ENCODE measurements around the gene ACOXL.
A peak's percentile ranks its signal among the peaks of the same experiment; 100 is the strongest.

Gene ACOXL

DNA sequence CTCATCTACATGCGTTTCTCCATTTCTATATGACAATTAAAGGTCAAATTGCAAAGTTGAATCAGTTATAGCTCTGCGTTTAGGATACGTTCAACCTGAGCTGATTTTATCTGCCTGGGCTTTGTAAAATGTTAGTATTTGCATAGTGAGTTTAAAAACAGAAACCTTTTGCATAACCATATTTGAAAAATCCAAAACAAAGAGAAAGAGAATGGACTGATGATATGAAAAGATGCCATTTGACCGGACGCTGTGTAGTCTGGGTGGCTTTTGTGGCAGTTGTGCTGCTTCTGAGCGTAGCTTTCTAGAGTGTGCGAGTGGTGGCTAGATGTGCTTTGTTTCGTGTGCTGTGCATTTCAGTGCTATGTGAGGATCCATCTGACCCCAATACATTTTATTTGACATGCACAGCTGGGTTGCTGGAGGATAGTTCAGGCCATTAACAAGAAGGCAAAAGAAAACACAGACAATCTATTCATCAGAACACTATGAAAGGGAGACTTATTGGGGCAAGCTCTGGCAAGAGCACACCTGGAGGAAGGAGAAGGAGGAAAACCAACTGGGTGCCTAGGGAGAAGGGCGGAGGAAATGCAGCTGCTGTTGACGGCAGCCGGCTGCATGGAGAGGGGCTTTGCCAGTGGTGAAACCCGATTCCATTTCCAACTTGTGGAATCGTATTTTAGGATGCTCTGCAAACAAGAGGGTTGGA is 126.8 kb downstream of the ACOXL start:
- no peak for DNase-seq

DNA sequence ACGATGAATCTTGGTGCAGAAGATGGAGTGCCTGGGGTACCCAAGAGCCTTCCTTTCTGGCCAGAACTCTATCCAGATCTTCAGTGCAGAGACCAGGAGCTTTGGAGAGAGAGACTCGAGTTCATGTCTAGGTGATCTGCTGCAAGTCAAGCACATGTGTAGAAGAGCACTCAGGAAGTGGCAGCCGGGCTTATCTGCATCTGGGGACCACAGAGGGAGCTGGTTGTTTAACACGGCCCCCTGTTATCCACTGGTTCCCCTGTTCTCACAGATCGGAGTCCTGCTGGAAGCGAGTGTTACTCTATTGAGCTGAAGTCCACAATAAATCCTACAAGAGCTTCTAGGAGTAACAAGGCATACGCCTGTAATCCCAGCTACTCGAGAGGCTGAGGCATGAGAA is 128.3 kb downstream of the ACOXL start:
- no peak for DNase-seq

DNA sequence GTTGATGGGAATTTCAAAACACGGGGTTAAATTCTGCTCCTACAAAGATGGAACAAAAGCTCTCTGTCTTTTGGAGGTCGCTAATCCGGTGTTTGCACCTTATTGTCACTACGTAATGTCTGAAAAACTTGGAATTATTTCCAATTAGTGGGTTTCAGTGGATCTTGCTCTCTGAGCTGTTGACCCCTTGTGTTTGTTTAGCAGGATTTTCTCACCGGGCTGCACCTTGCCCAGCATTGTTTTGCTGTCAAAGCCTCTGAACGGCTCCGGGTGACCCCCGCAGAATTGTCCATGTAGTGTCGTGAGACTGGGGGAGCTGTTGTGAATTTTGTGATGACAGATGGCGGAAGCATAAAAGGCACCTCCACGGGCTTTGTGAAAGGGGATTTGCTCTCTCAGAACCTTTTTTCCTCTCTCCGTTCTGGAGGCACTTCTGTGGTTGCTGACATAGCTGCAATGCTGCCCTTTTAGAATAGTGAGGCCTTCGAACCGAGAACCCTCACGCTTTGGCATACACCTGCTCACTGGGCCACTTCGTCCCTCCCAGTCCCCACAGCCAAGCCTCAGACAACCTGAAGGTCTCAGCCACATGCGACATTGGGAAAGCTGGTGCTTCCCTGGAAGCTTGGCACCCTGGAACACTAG is 129.4 kb downstream of the ACOXL start:
- DNase-seq, result no peak

DNA sequence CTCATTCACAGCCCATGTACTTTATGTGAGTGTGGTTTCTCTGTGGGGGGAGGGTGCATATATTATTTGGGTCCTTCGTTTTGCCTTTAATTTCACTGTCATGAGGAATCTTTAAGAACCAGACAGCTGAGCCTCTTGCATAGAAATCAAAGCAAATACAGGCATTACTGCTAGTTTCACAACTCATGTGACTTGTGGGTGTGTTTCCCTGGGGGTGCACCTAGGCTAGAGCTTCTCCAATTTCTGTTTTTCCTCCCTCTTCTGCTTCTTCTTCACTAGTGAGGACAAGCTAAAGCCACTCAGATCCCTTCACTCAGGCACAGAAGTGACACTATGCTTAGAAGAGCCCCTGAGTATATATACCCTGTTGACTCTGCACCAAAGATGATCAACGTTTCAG is 131.4 kb downstream of the ACOXL start:
- DNase-seq, result no peak

DNA sequence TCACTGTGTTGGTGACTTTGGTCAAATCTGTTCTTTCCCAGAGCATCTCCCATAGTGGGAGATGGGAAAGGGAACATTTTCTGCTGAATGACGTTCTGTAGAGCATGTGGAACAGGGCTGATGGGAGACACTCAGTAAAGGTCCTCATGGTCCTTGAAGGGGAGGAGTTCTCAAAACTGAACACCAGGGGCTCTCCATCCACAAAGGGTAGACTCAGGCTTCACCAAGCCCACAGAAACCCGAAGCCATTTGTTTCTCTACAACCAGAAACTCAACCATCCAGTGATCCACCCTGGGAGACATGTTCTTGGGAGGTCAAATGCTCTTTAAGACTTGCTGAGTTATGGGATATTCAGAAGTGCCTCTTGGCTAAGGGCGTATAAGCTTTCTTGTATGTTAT is 131.8 kb downstream of the ACOXL start:
- DNase-seq, result no peak

DNA sequence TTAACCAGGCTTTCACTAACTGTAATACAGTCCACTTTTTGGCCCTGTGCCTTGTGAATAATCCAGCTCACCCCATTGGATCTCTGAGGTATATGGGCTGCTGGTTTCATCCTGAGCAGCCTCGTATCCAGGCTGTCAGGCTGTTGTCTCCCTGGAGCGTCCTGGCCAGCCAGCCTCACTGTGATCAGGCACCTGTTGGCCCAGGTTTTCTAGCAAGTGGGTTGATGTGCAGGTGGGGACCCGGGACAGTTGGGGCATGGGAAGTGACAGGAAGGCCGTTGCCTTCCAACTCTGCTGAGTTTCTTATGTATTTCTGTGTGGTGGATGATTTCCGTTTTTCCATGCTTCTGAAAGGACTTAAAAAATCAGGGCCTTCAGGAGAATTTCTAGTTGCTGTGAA is 132.4 kb downstream of the ACOXL start:
- DNase-seq, result no peak

DNA sequence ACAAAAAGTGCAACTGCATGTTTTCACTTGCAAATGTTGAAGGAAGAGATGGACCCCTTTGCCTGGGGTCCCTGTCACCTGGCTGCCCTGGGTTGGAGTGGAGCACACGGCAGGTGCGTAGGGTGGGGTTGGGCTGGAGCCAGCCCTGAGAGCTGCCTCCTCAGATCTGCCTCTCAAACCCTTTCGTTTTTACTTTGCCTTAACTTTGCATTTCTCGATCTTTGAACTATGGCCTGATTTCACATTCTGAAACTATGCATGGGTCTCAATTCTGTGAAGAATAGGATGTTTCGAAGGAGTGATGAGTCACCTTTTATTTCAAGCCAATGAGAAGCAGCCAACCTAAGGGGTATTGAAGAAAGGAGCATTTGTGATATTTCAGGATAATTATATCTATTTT is 132.8 kb downstream of the ACOXL start:
- peak; percentile 57 for DNase-seq

DNA sequence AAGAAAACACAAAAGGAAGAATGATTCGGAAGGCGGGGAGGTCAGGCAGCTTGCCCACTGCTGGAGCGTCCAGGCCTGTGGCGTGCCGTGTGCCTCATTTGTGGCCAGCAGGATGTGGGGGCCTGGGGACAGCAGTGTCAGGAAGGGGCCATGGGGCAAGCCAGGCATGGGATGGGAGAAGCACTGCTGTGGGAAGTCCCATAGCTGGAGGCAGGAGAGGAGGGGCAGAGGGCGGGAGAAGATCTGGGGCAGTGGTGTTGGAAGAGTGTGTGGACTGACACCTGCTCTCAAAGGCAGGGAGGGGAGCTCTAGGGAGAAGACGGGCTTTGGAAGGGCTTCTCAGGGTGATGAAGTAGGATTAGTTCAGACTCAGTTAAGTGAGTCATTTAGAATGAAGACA is 133.7 kb downstream of the ACOXL start:
- no peak for DNase-seq

DNA sequence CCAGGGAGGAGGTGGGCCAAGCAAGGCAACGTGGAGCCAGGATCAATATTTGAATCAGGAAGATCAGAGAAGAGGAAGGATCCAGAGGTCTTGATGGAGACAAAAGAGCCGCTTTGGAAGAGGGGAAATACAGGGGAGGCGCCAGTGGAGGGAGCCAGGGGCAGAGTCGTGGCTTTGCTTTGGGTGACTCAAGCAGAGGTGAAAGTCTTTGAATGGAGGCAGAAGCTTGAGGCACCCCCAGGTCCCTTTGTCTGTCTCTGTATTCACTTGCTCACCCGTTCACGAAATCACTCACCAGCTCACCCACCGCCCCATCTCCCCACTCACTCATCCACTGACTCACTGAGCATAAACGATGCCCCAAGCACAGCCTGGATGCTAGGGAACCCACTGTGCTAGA is 134.1 kb downstream of the ACOXL start:
- peak; percentile 56 for DNase-seq

DNA sequence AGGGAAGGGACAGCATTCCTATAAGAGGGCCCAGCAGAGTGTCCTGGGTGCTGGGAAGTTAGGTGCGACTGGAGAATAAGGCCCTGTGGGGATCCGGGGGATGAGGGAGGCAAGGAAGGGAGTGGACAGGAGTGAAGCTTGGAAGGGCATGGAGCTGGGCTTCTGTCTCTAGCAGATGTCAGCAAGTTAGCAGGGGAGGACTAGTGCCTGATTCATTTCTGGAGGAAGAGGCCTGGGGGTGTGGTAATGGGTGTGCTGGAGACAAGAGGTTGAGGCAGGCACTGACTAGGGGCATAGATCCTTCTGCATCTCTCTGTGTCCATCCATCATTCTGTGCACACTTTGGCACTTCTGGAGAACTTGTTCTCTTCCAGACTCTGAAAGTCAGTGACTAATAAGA is 134.7 kb downstream of the ACOXL start:
- no peak for DNase-seq

DNA sequence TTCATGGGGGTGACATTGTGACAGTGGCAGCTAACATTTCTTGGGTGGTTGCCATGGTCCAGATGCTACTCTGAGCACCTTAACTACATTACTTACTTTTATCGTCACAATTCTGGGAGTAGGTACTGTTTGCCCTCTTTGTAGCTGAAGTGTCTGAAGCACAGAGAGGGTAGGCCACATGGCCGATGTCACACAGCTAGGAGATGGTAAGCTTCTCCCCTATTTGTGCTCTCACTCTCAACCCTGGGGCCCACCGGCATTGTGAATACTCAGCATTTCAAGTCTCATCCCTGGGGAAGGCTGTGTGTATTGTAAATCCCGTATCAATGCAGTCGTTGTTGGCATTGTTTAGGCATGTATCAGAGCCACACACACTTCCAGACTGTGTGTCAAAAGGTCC is 136.6 kb downstream of the ACOXL start:
- no peak for DNase-seq

DNA sequence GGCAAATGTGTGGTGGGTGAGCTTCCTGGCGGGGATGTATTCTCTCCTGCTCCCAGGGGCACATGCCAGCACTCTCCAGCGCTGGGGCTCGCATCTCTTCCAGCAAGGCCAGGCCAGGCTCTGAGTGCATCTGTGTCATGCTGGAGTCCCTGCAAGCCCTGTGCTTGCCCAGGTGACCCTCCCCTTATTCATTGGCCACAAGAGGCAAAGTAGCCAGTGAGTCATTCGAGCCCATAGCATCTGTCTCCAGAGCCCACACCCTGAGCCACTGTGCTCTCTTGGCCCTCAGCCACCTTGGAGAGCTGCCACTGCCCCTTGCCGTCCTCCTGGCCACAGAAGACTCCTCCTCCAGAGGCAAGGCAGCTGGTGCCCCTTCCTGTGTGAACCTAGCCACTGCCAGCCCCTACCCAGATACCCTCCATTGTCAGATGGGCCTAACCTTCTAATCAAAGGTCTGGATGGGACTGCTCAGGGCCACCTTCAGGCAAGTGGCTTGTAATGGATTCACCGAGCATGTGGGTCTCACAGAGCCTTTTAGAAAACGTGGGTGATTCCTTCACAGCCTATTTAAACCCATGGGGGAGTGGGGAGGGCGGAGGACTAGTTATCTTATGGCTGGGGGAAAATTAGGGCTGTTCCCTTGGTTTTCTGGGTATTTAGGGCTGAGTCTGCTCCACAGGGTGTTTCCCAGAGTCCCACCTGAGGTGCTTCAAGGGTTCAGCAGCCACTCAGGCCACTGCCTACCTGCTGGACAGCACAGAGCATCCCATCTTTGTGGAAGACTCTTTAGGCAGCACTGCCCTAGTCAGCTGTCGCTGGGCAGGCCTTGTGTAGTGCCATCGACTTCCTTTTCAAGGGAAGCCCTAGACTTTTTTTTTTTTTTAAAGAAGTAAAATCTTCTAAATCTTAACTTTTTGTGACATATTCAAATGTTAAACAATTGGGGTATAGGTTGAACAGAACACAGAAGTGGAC is 137.4 kb downstream of the ACOXL start:
- no peak for DNase-seq

DNA sequence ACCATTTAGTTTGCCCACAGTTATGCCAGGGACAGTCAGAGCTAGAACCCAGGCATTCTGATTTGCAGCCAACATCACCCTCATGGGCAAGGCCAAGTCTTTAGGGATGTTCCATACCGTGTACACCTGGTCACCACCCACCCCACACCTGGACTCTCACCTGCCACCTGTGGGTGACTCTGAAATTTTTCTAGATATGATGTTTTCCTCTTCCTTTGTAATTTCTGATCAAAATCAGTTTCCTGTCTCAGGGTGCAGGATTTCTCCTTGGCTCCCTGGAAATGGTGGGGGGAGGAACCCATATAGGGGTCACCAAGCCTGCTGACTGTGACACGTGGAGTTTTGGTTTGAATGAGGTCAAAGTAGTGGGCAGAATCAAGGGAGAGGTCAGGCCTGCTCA is 138.2 kb downstream of the ACOXL start:
- no peak for DNase-seq

DNA sequence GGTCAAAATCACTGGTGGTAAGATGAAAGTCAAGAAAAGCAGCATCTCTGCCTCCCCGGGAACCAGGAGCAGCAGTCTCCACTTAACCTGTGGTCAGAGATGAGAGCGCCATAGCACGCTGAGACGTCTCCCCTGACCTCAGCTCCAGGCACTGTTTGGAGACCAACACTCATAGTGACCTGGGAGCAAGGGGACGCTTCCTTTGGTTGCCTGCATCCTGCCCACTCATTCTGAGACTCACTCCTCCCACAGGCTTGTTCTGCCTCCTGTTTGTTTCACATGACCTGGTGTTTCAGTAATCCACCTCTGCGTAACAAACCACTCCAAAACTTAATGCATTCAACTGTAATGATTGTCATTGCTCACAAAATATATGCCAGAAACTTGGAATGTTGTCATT is 139.3 kb downstream of the ACOXL start:
- no peak for DNase-seq

DNA sequence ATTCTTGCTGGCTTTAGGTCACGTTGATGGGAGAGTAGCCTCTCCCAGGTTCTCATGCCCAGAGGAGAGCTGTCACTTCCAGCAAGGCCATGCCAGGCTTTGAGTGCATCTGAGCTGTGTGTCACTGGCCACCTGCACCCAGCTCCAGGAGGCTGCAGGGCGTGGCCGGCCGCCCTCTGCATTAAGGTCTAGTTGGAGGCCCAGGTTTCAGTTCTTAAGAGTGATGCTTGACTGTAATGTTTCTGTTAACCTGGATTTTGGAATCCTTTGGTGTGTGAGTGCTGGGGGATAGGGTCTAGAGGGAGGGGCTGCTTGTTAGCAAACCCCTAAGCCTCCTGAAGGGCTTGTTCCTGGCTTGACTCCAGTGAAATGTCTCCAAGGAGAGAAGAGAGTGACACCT is 140.1 kb downstream of the ACOXL start:
- DNase-seq, result no peak

DNA sequence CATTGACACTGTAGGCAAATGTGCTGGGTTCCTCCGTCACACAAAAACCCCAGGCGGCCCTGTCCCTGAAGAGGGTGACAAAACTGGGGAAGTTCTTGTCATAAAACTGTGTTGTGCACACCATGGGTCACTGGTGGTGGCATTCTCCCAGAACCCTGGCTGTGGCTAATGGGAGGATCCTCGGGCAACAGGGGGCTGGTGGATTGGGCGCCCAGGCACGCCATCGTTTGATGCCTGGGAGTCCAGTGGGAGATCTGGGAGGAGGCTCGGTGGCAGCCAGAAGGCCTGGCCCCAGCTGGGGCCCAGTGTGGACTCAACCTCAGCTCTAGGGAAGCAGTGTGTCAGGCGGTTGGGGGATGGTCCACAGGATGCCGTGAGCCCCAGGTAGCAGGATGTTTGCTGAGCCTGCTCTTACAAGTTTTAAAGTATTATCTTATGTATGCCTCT is 140.7 kb downstream of the ACOXL start:
- no peak for DNase-seq

DNA sequence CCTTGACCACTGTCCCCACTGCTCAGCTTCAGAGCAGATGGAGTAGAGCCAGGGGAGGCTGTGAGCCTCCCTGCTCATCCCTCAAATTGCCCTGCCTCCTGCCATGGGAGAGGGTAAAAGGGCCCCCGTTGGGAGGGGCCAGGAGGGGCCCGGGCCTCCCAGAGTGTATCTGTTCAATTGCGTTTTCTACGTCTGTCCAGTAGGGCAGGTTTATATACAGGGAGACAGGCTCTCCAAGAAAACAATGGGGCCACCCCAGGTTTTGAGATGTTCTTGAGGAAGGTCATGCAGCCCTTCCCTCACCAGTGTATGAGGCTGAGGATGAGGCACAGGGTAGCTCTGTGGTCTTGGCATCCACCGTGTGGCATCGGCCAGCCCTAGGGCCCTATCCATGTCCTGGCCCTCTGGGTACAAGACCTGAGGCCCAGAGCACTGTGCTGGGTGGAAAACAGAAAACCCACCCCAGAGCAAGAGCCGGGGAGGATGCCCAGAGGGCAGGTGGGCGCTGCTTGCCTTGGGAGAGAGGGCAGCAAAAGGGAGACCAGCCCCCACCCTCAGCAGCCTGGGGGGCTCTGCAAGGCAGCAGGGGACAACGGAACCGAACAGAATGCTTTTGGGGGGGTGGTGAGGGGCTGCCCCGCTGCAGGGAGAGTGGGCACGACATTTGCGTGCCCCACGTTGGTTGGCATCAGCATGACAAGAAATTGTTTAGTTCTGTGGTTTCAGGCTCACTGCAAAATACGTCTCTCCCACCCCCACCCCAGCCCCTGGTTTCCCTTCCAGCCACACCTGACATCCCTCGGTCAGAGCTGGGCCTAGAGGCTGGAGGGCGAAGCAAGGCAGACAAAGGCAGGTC is 141.5 kb downstream of the ACOXL start:
- no peak for DNase-seq

DNA sequence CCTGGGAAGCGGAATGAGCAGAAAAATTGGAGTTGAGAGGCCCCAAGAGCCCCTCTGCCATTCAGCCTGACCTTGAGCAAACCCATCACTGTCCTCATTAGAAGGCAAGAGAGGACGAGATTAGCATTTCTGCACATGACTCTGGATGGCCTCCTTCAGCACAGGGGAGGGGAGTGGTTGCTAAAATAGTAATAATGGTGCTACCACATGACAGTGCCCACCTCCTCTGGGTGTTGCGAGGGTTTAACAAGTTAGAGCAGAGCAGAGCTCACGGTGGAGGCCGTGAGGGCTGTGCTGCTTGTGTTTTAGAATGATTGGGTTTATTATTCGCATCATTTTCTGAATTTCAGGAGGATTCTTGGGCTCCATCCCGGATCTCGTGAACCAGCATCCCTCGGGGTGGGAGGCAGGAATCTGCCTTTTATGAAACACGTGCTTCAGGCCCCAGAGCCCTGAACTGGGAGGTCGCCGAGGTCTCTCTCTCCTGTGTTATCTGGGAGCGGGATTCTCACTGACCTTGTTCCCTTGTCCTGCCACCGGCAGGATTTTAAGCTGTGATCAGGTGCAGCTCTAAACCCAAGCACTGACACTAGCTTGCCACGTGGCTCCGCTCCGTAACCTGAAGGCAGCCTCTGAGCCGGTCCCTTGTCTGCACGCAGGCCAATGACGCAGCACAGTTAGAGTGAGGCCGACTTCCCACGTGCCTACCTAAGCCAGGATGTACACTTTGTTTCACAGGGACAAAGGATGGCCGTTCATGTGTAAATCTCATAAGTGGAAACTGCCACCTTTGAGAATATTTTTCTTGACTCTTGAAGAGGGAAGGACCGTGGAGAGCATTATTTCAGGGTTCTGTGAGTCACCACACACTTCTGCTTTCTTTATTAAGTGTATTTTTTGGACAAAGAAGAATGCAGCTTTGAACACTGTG is 142.3 kb downstream of the ACOXL start:
- DNase-seq, result no peak

DNA sequence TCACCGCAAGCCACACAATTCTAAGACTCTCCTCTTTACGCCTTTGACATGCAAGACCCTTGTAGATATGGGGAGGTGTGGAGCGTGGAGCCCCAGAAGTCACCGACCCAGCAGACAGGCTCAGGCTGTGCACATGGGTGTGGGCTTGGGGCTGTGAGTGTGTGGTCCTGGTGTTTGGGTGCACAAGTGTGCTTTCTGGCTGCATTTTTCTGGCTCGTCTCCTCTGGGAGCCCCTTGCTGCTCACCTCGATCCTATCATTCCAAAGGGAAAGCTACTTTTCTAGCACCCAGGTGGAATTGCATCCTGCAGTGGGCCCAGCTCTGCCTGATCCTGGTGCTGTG is 143.0 kb downstream of the ACOXL start:
- DNase-seq, result no peak

DNA sequence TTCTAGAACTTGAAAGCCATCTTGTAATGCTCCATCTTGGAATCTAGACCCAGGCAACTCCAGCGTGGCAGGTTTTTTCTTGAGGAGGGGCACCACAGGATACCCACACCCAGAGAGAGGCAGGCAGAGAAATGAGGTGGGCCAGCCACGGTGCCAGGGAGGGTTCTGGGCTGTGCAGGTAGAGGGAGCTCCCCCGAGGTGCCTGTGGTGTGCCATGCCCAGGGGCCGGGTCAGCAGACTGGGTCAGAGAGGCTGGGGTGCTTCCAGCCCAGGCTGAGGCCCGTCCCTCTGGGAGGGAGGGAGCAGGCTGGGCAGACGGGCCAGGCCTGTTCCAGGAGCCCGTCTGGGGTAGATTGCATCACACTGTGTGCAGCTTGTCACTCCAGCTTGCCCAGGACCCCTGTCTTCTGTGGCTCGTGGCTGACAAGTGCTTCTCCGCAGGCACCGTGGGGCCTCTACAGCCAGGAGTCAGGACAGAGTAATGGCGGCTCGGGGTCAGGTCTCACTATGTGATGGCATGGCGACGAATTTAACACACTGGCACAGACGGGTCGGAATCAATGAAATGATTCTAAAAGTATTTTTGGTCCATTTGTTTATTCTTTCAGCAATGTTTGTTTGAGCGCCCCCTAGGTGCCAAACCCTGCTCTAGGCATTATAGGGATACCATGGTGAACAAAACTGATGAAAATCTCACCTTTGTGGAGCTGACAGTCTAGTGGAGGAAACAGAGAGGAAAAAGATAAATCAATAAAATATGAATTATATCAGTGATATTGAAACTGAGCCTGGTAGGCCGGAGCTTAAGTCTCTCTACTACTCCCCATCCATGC is 144.0 kb downstream of the ACOXL start:
- DNase-seq, result no peak

Data from activated naive CD4-positive, alpha-beta T cell treated with anti-CD3 and anti-CD28 coated beads, Interleukin-2, amount 50 U/mL, for 16 hours (primary cell).